GM18951 (cell line): ENCODE results near the gene RPLP1.

Experiments
- POLR2A ChIP-seq: IDR thresholded peaks from 4 replicates; pipeline ENCODE4 v1.6.1; 2011; ENCODE audit warnings: mild to moderate bottlenecking; ENCODE audit not compliant: insufficient read length, insufficient read depth; ENCODE audit errors: extremely low read depth
- in situ Hi-C: fragments of 300-500 bp; cut with MboI; formaldehyde crosslinking; loops from one replicate; pipeline ENCODE4 v1.12.0; 2022; ENCODE audit warnings: low sequenced_read_pairs, mixed read lengths, inconsistent platforms; ENCODE audit not compliant: unreplicated experiment

RPLP1 gene

DNA sequence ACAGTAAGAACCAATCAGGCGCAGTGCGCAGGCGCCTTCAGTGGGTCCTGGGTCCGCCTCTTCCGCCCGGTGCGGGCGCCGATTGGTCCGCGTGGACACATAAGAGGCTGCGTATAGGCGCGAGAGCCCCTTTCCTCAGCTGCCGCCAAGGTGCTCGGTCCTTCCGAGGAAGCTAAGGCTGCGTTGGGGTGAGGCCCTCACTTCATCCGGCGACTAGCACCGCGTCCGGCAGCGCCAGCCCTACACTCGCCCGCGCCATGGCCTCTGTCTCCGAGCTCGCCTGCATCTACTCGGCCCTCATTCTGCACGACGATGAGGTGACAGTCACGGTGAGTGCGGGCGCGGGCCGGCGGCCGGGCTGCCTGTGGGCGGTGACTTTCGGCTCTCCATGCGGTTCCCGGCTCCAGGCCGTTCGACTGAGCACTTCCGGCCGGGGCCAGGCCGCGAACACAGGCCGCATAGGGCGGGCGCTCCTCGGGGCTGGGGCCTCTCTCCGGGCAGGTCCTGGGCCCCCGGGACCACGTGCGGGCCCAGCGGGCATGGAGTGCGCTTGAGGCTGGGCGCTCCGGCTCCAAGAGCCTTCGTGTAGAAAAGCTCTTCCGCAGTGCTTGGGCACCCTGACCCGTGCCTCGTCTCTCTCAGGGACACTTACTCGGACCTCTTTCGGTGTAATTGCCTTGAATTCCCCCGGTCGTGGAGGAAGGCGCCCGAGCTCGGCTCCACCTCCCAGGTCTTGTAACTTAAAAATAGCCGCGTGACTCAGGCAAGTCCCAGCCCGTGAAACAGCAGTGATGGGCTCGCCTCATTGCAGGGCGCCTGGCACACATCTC is at the start of gene RPLP1:
Gene RPLP1 (plus strand): TSS at position 127 of the 830 bp plus-strand sequence. CDS start 131 bp downstream, at position 258.
- peak; percentile 100 for TF ChIP-seq POLR2A
- in situ Hi-C loops, result no loop called here

DNA sequence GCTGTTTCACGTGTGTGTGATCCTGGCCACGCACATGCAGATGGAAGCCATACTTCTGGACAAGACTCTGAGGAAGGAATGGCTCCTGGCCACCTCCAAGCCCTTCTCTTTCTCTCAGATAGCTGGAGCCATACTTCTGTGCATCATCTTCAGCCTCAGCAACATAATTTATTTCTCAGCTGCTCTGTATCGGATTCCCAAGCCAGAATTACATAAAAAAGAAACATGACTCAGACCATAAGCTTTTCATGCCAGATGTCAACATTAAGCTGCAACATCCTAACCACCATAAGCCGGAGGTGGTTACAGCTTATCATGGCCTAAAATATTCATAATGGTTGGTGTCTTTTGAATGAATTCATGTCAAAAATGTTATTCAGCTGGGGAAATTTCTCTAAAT is 49.0 kb upstream of the RPLP1 start:
- in situ Hi-C loops, result no loop called here

DNA sequence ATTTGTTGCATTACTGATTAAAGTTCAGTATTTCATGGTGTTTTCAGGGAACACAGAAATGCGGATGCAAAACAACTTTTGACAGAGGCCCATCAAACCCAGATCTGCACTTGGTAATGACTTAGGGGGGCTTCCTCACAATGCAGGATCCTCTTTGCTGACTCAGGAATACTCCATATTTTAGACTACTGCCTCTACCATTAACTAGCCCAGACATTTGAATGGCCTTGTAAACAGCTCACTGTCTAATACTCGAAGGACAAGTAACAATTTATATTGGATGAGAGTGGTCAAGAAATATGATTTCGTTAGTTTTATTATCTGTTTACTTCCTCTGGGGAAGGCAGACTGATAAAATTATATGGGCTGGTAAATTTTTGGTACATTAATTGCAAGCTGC is 47.5 kb upstream of the RPLP1 start:
- in situ Hi-C loops, result no loop called here
- no peak for TF ChIP-seq POLR2A

More for the DNA sequence above, 49.0 kb upstream of the RPLP1 start:
- no peak for TF ChIP-seq POLR2A

GRCh38 chr15:69407719-69408400 is 44.8 kb upstream of the RPLP1 start:
- in situ Hi-C loops, result no loop called here
- TF ChIP-seq POLR2A, result no peak

GRCh38 chr15:69408841-69409240 is 43.8 kb upstream of the RPLP1 start:
- in situ Hi-C loops, result no loop called here
- TF ChIP-seq POLR2A, result no peak

- in situ Hi-C loops, result no loop called here
- TF ChIP-seq POLR2A, result no peak
Observed at GRCh38 chr15:69410248-69410874, 42.3 kb upstream of the RPLP1 start.

GRCh38 chr15:69412274-69412673 is 40.3 kb upstream of the RPLP1 start:
- in situ Hi-C loops, result no loop called here

DNA sequence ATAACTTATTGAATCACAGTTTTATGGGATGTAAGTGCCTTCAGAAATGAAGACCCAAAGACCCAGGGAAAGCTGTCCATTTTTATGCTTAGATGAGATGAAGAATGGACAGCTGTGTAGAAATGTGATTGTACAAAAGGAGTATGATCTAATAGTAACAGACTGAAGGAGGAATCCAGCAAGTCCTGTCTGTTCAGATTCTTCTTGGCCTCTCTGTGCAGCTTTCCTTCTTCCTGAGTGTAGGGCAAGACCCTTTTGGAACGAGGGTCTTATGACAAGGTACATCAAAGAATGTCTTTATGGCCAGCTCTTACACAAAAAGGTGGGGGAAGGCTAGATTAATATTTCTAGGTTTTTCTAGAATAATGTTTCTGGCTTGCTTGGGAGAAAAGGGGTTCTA is 39.9 kb upstream of the RPLP1 start:
- in situ Hi-C loops, result no loop called here
- no peak for TF ChIP-seq POLR2A

More at GRCh38 chr15:69412274-69412673, 40.3 kb upstream of the RPLP1 start:
- TF ChIP-seq POLR2A, result no peak

DNA sequence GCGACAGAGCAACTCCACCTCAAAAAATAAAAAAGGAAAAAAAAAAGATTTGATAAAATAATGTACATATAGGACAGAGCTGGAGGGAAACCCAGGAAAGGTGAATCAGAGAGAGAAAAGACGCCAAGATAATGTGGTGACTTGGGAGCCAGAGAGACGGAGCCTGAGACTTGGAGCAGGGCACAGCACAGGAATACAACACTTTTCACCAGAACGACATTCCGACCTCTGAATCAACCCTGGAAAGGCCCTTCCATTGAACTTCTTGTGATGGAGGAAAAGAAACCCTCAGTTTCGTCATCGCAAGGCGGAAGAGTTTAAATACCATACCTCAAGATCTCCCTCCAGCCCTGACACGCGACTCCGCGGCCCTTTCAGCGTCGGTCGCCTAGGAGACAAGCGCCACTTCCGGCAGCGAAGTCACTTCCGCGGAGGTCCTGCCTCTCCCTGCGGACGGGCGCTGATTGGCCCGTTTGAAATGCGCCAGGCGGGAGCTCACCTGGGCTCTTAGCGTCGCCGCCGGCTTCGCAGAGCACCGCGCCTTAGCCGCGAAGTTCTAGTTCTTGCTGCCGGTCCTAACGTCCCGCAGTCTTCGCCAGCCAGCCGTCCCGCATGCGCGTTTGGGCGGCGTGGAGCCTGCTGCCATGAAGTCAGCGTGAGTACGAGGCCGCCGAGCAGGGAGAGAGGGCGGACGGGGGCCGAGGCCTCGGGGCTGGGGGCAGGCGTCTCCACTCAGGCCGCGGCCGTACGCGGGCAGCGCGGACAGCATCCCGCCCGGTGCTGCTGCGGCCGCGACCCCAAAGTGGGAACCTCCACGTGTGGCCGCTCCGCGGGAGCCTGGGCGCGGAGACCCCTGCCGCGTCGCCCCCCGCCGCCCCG is 38.6 kb upstream of the RPLP1 start, which contains the start of gene KIF23:
Gene KIF23 (plus strand): TSS at position 528 of the 879 bp plus-strand sequence. CDS start 117 bp downstream, at position 645.
- in situ Hi-C loops, result no loop called here
- peak; percentile 76 for TF ChIP-seq POLR2A

GRCh38 chr15:69414701-69415167 is 37.9 kb upstream of the RPLP1 start:
- in situ Hi-C loops, result no loop called here
- TF ChIP-seq POLR2A, result no peak

GRCh38 chr15:69415381-69415780 is 37.2 kb upstream of the RPLP1 start:
- in situ Hi-C loops, result no loop called here

GRCh38 chr15:69417581-69417980 is 35.0 kb upstream of the RPLP1 start:
- no peak for TF ChIP-seq POLR2A
- in situ Hi-C loops, result no loop called here

More at GRCh38 chr15:69415381-69415780, 37.2 kb upstream of the RPLP1 start:
- TF ChIP-seq POLR2A, result no peak
